AG08396 (cell line): ENCODE results near the gene ASB1.

Experiments
- DNase-seq: peaks from one replicate; pipeline ENCODE4 v3.0.0; 2012; ENCODE audit warnings: low spot score, mixed read lengths

Gene ASB1

DNA sequence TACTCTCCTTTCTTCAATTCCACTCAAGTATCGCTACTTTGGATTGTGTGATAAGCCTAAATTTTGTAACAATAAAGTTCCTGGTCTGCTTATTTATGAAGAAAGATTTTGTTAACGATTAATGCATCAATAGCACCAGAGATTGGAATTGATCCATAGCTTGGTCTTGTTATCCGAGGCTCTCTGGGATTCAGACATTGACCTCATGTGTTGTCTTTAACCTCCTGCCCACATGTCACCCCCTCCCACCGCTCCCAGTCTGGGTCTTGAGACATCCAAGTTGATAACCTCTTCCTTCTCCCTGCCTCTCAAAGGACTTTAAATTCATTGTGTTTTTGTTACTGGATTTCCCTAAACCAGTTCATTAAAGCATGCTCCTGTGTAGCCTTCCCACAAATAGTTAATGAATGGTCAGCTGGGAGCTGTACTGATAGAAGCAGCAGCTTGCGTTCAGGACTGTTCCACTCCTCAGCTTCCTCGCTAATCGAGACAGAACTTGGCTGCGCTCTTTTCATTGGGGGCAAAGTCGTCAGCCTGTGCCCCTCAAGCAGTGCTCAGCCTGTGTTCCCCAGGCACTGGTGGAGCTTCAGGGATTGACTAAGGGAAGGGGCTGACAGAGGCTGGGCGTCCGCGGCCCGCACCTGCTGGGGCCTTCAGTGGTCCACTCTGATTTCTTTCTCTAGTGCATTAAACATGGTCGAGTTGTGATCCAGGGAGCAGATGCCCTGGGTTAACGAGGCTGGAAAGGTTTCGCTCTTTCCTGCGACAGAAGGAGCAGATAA, 18.9 kb downstream of the ASB1 start:
- DNase-seq: no peak

DNA sequence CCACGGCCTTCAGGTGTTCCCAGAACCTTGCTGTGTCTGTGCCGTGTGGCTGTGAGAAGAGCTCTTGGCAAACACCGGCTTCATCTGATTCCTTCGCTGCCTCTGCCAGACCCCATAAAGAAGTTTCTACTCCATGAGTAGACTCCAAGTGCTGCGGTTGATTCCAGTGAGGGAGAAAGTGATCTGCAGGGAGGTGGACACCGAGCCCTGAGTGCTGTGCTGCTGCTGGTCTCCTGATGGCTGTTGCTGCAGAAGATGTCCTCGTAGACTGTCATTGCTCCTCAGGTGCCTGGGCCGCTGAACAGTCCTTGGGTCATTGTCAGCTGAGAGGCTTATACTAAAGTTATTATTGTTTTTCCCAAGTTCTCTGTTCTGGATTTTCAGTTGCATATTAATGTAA, 19.6 kb downstream of the ASB1 start:
- DNase-seq: no peak

DNA sequence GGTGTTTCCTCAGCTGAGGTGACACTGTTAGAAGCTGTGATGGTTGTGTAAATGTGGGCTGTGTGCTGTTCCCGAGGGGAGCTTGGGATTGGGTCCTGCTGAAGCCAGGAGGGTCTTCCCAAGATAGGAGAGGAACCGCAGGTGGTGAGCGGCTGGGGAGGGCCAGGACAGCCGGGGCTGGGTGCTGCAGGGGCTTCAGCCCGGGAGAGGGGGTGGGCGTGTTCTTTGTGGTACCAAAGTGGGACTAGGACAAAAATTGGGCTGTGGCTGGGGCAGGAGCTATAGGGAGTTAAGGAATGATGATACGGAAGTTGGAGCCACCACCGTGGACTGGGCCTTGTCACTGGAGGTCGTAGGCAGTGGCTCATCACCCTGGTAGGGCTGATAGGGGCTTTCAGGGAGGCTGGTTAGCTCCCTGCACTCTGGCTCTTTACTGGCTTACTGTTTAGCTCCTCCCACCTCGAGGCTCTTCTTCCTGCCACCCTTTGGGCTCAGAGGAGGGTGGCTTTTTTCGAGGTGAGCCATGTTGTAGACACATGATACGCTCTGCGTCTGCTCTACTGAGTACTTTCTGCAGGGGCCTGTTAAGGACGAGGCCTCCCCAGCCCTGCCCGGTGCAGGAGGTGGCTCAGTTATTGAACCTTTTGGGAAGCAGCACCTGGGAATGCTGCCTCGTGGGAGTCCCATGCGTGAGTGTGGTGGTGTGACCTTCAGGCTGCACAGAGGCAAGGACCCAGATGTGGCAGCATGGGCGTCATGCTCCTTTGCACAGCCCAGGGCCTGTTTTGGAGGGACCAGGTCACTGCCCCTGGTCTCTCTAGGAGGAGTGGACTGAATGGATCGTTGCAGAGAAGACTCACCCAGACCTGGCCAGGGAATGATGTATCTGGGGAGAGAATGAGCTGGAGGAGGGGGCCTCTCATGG, 21.6 kb downstream of the ASB1 start:
- no peak for DNase-seq

DNA sequence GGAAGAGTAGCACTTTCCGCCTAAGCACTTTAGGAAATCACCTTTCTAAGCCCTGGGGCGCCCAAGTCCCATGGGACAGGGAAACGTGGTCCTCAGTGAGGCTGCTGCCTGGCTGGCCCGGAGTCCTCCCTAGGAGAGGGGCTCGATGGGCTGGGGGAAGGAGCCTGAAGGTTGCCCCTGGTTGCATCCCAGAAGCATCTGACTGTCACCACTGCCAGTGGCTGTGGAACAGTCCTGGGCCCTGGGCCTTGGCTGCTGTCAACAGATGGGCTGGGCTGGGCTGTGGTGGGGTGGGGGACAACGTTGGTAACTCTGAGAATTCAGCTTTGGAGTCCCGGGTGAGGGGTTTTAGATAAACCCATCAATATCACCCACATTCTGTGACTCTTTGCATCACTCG, 22.5 kb downstream of the ASB1 start:
- DNase-seq: no peak

DNA sequence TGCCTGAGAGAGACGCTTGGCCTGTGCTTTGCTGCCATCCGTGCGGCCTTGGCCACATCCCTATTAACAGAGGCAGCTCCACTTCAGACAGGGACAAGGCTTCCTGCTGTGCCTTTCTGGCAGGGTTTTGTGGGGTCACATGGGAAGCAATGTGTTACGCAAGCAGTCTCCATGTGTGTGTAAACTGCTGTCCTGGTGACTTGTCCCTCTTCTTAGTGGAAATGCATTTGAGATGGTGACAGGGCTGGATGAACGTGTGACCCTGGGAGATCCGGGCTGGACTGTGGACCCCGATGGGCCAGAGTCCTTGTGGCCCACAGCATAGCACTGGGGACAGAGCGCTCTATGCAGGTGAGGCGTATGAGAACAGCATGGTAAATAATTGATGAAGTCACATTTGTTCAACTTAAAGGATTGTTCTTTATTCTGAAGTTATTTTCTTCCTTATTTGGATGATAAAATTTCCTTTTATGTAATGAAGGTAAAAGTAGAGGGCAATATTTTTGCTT, 23.2 kb downstream of the ASB1 start:
- DNase-seq: peak; percentile 66

DNA sequence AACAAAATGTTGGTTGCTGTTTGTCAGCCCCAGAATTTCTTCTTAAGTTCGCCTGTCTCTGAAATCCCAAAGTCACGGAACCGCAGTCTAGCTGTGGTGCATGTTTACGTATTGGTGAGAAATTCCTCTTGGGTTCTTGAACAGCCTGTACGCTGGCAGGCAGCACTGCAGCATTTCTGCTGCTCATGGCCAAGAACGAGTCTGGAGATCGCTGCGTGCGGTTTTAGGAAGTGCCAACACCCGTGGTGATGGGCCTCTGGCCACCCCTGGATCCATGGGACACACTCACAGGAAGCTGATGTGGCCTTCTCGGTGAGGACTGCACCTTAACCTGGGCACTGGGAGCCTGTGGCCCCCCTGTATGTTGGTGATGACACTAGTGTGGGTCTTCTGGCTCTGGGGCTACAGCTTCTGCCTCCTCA, 23.7 kb downstream of the ASB1 start:
- no peak for DNase-seq

DNA sequence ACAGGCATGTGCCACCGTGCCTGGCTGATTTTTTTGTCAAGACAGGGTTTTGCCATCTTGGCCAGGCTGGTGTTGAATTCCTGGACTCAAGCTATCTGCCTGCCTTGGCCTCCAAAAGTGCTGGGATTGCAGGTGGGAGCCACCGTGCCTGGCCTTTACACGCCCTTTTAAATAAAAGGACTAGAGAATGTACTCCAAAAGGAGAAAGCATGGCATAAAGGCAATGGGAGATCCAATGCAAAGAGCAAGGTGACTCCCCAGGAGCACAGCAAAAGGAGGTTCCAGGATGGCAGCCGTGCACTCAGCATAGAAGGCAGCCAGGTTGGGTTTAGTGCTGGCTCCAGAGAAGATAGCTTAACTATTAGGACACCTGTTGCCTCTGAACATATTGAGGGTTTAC, 27.1 kb downstream of the ASB1 start:
- no peak for DNase-seq

DNA sequence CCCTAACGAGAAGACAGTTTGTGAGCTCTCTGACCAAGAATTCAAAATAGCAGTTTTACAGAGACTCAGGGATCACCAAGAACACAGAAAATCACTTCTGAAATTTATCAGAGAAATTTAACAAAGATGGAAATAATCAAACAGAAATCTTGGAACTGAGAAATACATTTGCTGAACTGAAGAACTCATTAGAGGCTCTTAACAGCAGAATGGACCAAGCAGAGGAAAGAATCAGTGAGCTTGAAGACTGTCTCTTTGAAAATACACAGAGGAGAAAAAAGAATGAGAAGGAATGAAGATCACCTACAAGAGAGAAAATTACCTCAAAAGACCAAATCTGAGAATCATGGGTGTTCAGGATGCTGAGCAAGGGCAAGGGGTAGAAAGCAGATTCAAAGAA, 29.7 kb downstream of the ASB1 start:
- no peak for DNase-seq

DNA sequence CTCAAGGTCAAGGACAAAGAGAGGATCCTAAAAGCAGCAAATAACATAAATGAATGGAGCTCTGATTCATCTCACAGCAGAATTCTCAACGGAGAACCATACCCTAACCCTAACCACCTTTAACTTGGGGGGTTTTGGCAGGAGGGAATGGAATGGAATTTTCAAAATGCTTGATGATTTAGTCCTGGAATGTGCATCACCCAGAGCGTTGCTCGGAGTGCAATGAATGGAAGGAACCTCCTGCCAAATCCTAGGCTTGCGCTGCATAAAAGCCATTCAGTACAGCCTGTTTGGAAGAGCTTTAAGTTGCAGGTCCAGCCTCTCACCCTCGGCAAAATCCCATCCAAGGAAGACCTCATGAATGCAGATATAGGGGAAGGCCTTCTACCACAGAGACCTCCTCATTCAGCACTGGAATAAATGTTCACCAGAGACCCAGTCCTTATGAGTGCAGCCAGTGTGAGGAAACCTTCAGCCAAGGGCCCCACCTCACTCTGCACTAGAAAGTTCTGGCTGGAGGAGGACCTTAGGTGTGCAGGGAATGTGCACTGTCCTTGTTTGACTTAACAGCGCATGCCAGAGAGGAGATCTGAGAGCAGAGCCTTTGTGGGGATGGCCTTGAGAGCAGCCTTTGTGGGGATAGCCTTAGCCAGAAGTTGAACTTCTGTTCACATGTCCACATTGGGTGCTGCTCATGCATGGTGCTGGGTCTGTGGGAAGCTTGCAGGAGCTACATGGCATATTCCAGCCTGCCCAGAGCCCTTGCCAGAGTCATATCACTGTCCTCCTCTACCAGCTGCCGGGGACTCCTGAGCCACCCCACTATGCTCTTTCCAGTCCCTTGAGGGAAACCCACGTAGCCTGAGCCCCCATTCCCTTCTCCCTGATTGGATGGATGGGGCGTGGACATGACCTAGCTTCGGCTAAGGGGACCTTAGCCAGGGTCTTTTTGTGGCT, 30.5 kb downstream of the ASB1 start:
- no peak for DNase-seq

DNA sequence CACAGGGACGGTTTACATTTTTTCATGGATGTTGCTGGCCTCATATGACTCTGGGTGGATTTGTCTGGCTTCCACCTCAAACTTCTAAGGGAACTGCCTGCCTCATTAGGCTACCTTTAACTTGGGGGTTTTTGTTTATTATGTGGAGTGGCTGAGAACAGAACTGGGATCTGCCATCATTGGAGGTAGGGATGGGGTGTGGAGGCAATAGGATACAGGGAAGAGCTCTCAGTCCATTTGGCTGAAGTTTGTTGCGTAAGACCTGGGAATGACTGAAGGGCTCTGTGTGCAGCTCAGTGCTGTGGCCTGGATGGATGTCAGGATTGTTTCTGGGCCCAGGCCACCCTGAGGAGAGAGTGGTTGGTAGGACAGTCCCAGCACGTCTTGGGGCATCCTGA, 31.2 kb downstream of the ASB1 start:
- no peak for DNase-seq

DNA sequence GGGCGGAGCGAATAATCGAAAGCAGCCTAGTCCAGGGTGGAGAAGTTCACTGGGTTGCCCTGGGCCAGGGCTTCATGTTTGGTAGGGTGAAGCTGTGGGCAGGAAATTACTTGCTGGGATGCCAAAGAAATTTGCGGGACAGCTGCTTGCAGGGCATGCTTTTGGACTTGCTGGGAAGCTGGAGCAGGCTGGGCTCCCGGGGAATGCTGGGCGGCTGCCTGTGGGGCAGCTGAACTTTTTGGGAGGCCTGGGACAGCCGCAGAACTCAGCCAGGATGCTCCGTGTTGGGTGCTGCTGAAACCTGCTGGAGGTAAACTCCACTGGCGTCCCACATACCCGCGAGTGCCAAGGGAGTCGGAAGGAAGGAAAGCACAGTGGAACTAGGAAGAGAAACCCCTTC, 31.9 kb downstream of the ASB1 start:
- peak; percentile 40 for DNase-seq

DNA sequence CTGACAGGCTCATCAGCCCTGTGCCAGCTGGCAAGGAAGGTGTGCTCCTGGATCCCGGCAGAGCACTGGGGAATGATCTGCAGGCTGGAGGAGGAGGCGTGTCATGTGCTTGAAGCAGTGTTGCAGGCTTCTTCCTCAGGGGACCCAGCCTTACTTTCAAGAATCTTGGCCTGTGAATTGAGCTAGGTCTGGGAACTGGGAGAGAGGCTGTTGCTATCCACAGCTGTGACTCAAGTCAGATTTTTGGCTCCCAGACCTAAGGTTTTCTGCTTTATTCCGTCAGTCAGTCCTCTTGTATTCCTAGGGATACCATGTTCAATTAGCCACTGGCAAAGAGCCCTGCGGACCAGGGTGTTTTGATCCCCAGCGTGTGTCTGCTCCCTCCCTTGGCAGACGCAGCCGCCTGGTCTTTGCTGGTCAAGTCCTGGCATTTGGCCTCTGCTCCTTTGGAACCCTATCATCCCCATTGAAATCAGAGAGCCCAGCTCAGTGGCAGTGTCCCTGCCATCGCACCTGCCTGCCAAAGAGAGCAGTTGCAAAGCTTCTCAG, 32.4 kb downstream of the ASB1 start:
- peak; percentile 62 for DNase-seq

DNA sequence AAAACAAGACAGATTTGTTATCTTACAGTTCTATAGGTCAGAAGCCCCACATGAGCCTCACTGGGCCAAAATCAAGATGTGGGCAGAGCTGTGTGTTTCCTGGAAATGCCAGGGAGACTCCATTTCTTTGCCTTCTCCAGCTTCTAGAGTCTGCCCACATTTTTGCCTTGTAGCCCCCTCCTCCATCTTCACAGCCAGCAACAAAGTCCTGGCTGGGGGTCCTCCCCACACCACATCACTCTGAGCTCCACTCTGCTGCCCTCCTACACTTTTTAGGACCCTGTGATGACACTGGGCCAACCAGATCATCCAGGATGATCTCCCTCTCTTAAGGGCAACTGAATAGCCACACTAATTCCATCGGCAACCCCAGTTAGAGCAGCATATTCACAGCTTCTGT, 34.3 kb downstream of the ASB1 start:
- no peak for DNase-seq

DNA sequence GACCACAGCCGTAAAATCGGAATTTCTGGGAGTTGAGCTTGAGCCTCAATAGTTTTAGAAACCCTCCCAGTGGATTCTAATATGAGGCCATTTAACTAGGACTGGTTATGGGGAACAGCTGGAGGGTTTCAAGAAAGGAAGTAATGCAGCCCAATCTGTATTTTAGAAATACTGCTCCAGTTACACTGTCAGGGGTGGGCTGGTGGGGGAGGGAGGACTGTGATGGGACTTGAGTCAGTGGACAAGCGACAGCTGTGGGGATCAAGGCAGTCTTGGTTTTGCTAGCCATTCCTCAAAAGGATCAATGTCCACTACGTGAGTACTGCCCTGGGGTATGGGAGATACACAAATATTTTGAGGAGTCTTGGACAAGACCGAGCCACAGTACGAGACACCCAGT, 34.8 kb downstream of the ASB1 start:
- DNase-seq: no peak

DNA sequence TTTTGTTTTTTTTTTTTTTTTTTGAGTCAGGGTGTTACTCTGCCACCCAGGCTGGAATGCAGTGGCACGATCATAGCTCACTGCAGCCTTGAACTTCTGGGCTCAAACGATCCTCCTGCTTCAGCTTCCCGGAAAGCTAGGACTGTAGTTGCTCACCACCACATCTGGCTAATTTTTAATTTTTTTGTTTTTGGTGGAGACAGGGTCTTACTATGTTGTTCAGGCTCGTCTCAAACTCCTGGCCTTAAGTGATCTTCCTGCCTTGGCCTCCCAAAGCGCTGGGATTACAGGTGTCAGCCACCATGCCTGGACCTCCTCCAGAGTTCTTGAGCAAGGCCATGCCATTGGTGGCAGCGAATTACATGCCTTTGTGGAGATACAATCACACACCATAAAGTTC, 35.2 kb downstream of the ASB1 start:
- no peak for DNase-seq

DNA sequence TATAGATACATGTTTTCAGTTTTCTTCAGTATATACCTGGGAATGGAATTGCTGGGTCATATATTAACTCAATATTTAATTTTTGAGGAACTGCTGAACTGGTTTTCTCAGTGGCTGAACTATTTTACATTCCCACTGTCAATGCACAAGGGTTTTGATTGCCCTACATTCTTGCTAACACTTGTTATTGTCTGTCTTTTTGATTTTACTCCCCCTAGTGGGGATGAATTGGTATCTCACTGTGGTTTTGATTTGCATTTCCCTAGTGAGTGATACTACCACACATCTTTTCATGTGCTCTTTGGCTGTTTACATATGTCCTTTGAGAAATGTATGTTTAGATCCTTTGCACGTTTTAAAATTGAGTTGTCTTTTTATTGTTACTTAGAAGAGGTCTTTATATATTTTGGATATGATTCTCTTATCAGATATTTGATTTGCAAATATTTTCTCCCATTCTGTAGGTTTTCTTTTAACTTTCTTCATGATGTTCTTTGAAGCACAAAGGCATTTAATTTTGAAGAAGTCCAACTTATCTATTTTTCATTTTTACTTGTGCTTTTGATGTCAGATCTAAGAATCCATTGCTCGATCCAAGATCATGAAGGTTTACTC, 36.2 kb downstream of the ASB1 start:
- DNase-seq: peak; percentile 43

DNA sequence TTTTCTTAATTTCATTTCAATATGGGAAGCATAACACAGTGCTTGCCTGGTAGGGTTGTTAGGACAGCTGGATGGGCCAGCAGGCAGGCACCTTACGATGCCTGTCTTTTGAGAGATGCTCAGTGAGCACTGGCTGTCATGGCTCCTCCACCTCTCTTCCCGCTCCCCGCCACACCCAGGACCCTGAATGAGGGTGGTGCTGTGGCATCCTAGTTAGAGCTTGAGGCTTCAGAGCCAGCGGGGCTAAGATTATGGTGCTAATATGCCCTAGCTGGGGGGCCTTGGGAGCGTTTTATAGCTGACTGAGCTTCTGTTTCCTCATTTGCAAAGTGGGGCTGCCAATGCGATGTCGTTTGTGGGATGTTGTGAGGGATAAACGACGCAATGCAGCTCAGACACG, 37.7 kb downstream of the ASB1 start:
- no peak for DNase-seq

DNA sequence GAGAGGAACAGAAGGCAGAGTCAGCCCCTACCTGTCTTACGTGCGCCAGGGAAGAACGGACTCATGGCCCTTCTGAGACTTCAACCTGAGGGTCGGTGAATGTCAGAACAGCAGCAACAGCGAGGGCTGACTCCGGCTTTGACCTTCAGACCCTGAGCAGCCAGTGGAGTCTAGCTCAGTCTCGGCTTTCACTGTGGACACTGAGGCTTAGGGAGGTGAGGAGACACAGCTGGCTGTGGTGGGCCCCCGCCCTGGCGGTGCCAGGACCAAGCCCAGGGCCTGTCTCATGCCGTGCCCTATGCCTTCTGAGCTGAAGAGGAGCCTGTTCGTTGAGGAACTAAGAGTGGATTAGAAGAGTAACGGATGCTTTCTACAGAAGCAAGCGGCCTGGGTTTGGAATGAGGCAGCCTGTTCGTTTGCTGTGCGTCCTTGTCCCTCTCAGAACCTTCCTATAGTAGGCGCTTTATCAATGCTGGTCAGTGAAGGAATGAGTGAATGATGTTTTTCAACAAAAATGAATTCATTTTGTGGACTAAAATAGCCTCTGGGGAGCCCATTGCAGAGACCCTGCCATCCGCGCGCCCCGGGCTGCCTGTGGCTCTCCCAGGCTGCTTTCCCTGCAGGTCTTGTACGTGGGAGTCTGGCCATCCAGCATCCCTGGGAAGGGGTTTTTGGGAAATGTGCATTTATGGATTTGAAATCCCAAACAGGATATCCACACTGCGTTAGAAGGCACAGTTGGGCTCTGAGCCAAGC, 38.9 kb downstream of the ASB1 start:
- no peak for DNase-seq

DNA sequence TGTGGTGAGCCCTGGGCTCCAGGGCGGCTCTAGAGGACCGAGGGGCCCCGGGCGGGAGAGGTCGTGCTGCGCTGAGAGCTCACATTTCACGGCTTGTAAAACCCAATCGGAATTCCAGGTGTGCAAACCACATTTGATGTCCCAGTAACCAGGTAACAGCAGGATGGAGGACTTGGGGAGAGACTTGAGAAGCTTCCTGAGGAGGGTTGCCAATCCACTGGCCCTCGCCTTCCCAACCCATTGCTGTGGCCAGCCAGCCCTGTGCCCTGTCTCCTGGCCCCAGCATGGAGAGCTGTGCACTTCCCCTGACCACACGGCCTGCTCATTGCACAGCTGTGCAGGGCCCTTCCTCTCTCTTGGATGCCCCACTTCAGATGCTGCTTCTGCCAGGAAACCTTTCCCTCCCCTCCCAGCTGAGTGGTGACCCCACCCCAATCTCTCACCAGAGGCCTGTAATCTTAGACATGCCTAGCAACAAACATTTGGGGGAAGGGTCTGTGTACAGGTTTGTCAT, 39.6 kb downstream of the ASB1 start:
- DNase-seq: no peak

DNA sequence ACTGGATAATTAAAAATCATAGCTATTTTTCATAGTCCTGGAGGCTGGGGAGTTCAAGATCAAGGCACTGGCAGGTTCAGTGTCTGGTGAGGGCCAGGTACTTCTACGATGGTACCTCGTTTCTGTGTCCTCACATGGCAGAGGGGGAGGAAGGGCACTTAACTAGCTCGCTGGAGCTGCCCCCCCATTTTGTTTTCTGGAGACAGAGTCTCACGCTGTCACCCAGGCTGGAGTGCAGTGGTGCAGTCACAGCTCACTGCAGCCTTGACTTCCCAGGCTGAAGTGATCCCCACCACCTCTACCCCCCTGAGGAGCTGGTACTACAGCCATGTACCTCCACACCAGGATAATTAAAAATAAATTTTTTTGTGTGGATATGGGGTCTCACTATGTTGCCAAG, 40.3 kb downstream of the ASB1 start:
- no peak for DNase-seq
